GM23248 (cell line): Measurements from ENCODE around the gene EHD4. TPM values are rescaled to one million over a fixed set of nuclear protein-coding genes. Genes with fewer than 3 reads are reported as not detected.

Experiments
- DNase-seq: peaks from one replicate; pipeline ENCODE4 v3.0.0-alpha.2; 2015
- H2AFZ ChIP-seq: fragments of 200-600 bp; sonication (generic); 2 replicates; pipeline ENCODE4 v1.6.1; 2016; ENCODE audit warnings: antibody characterized with exemption
- H3F3A ChIP-seq: fragments of 200-600 bp; sonication (generic); 2 replicates; pipeline ENCODE4 v1.6.1; 2016; ENCODE audit warnings: mild to moderate bottlenecking, antibody characterized with exemption, mixed run types; ENCODE audit not compliant: insufficient read depth
- H3K27ac ChIP-seq: fragments of 200-600 bp; sonication (generic); 2 replicates; pipeline ENCODE4 v1.5.1; 2016; ENCODE audit warnings: mild to moderate bottlenecking
- H3K27me3 ChIP-seq: fragments of 200-600 bp; sonication (generic); replicated peaks from 2 replicates; pipeline ENCODE4 v1.6.1; 2016; ENCODE audit warnings: mild to moderate bottlenecking; ENCODE audit not compliant: insufficient read depth
- H3K36me3 ChIP-seq: fragments of 200-600 bp; sonication (generic); 2 replicates; pipeline ENCODE4 v1.6.1; 2016; ENCODE audit warnings: low read depth, mild to moderate bottlenecking
- H3K4me1 ChIP-seq: fragments of 200-600 bp; sonication (generic); 2 replicates; pipeline ENCODE4 v1.6.1; 2016; ENCODE audit warnings: mild to moderate bottlenecking; ENCODE audit not compliant: insufficient read depth
- H3K4me2 ChIP-seq: fragments of 200-600 bp; sonication (generic); one replicate; pipeline ENCODE4 v1.6.1; 2016; ENCODE audit warnings: mild to moderate bottlenecking; ENCODE audit not compliant: unreplicated experiment
- H3K4me3 ChIP-seq: fragments of 200-600 bp; sonication (generic); 2 replicates; pipeline ENCODE4 v1.5.1; 2016; ENCODE audit warnings: mild to moderate bottlenecking
- H3K79me2 ChIP-seq: fragments of 200-600 bp; sonication (generic); 2 replicates; pipeline ENCODE4 v1.6.1; 2016; ENCODE audit warnings: mild to moderate bottlenecking; ENCODE audit not compliant: insufficient read depth
- H3K9ac ChIP-seq: fragments of 200-600 bp; sonication (generic); 2 replicates; pipeline ENCODE4 v1.6.1; 2016; ENCODE audit warnings: mild to moderate bottlenecking
- H3K9me2 ChIP-seq: fragments of 200-600 bp; sonication (generic); 2 replicates; pipeline ENCODE4 v1.6.1; 2016; ENCODE audit warnings: mixed run types, mild to moderate bottlenecking, moderate library complexity; ENCODE audit not compliant: insufficient read depth
- H3K9me3 ChIP-seq: fragments of 200-600 bp; sonication (generic); one replicate; pipeline ENCODE4 v1.6.1; 2017; ENCODE audit warnings: low read depth
- H4K20me1 ChIP-seq: fragments of 200-600 bp; sonication (generic); 2 replicates; pipeline ENCODE4 v1.6.0; 2016; ENCODE audit not compliant: insufficient read depth
- EZH2 ChIP-seq: fragments of 200-600 bp; sonication (generic); IDR thresholded peaks from 2 replicates; pipeline ENCODE4 v1.6.1; 2018; ENCODE audit warnings: antibody characterized with exemption, mild to moderate bottlenecking; ENCODE audit not compliant: insufficient read depth, poor library complexity, severe bottlenecking
- EZH2phosphoT487 ChIP-seq: fragments of 200-600 bp; sonication (generic); IDR thresholded peaks from 2 replicates; pipeline ENCODE4 v1.6.1; 2018; ENCODE audit warnings: antibody characterized with exemption, moderate library complexity, mild to moderate bottlenecking, low read depth; ENCODE audit not compliant: insufficient read depth
- WGBS, 2 experiments: methylation state at CpG; one replicate each; pipeline ENCODE4 v1.1.6; 2015 to 2017; ENCODE audit warnings: low lambda C conversion rate in 2 of 2, low coverage in 1 of 2; ENCODE audit errors: missing lambda C conversion rate in 2 of 2; 5-methylcytosine and 5-hydroxymethylcytosine counted together
- in situ Hi-C: fragments of 300-500 bp; cut with MboI; formaldehyde crosslinking; loops from 2 replicates; pipeline ENCODE4 v1.15.0; 2020
- polyA plus RNA-seq: library from polyadenylated mRNA; unstranded; fragments of >200 nt; fragmentation: Nextera tagmentation; extraction: Ambion mirVana; gene quantifications from 2 replicates; pipeline ENCODE4 v1.2.1, GENCODE V29; 2016
- total RNA-seq: library from RNA; depleted of rRNA; stranded (reverse); fragments of >200 nt; shearing (Covaris generic); gene quantifications from 2 replicates; pipeline ENCODE4 v1.2.3, GENCODE V29; 2014

Gene EHD4
- total and polyA plus RNA-seq, 2 experiments from 2014 or later = 17.7 to 18.7 TPM

DNA sequence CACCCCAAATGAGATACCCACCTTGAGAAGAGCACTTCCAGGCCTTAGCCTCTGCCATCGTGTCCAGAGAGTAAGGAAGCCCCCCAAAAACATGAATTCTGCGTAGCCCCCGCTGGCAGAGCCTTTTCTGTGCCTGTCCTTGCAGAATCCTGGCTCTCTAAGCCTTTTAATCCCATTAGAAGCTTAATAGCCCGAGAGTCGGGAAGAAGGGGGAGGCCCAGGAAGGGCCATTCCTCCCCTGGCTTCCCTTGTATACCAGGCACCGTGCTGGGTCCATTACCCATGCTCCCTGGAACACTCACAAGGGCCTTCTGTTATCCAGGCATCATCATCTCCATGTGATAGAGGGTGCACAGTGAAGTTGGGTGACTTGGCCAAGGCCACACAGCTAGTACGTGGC is 85.6 kb downstream of the EHD4 start:
- no peak for DNase-seq
- 87 to 93% methylated on average over 7 of the region's 7 CpGs for WGBS, 2 experiments

GRCh38 chr15:41885841-41886240 is 86.5 kb downstream of the EHD4 start:
- H3K79me2 ChIP-seq = no peaks in the 10 kb centered on the region
- in situ Hi-C loops = no loop called here
- H3K4me1 ChIP-seq = no peaks in the 10 kb centered on the region
- H3K9me2 ChIP-seq = no peaks in the 10 kb centered on the region
- H3K27me3 ChIP-seq = no peaks in the 10 kb centered on the region
- H3K36me3 ChIP-seq = no peaks in the 10 kb centered on the region
- H3K27ac ChIP-seq = no peak overlapping the region
- TF ChIP-seq EZH2phosphoT487 = no peak
- TF ChIP-seq EZH2 = no peak
- H3K9ac ChIP-seq = no peak overlapping the region
- no peaks in the 10 kb centered on the region for H4K20me1 ChIP-seq
- no peaks in the 10 kb centered on the region for H3K9me3 ChIP-seq
- WGBS, 2 experiments = 89 to 90% methylated on average over 14 of the region's 14 CpGs
- no peak overlapping the region for H2AFZ ChIP-seq
- H3F3A ChIP-seq = no peaks in the 10 kb centered on the region
- H3K4me3 ChIP-seq = no peak overlapping the region
- DNase-seq = no peak
- H3K4me2 ChIP-seq = no peak overlapping the region

More for the DNA sequence above, 85.6 kb downstream of the EHD4 start:
- H3K36me3 ChIP-seq = no peaks in the 10 kb centered on the region
- no peak overlapping the region for H3K9ac ChIP-seq
- H3K9me3 ChIP-seq = no peaks in the 10 kb centered on the region
- no peaks in the 10 kb centered on the region for H3K4me1 ChIP-seq
- H3K27me3 ChIP-seq = no peaks in the 10 kb centered on the region
- no peaks in the 10 kb centered on the region for H3K9me2 ChIP-seq
- TF ChIP-seq EZH2phosphoT487 = no peak
- TF ChIP-seq EZH2 = no peak
- H3F3A ChIP-seq = no peaks in the 10 kb centered on the region
- in situ Hi-C loops = no loop called here
- no peaks in the 10 kb centered on the region for H4K20me1 ChIP-seq
- no peak overlapping the region for H3K4me3 ChIP-seq
- no peak overlapping the region for H3K27ac ChIP-seq
- H2AFZ ChIP-seq = no peak overlapping the region
- H3K4me2 ChIP-seq = no peak overlapping the region
- no peaks in the 10 kb centered on the region for H3K79me2 ChIP-seq

- H3K9ac ChIP-seq = no peak overlapping the region
- no peaks in the 10 kb centered on the region for H4K20me1 ChIP-seq
- no peaks in the 10 kb centered on the region for H3K4me1 ChIP-seq
- no peak overlapping the region for H2AFZ ChIP-seq
- no peaks in the 10 kb centered on the region for H3K9me3 ChIP-seq
- H3K36me3 ChIP-seq = no peaks in the 10 kb centered on the region
- H3K9me2 ChIP-seq = no peaks in the 10 kb centered on the region
- no peak for DNase-seq
- no peak for TF ChIP-seq EZH2
- TF ChIP-seq EZH2phosphoT487 = no peak
- H3F3A ChIP-seq = no peaks in the 10 kb centered on the region
- no peaks in the 10 kb centered on the region for H3K27me3 ChIP-seq
- in situ Hi-C loops = no loop called here
- no peaks in the 10 kb centered on the region for H3K79me2 ChIP-seq
- no peak overlapping the region for H3K4me3 ChIP-seq
- no peak overlapping the region for H3K4me2 ChIP-seq
- no peak overlapping the region for H3K27ac ChIP-seq
These were observed 87.0 kb downstream of the EHD4 start for GRCh38 chr15:41885321-41885720.

DNA sequence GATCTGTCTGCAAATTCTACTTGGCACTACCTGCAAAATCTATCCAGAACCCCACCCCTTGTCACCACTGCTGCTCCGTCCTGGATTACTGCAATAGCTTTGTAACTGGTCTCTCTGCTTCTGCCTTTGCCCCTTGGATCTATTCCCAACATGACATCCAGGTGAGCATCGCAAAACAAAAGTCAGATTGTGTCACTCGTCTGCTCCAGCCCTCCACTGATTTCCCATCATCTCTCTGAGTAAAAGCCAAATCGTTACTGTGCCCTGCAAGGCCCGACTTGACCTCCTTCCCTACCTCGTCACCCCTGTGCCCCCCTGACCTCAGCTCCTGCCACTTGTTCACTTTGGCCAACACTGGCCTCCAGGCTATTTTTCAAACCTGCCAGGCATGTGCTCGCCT is 87.9 kb downstream of the EHD4 start:
- Histone ChIP-seq H3K4me2 (no peak overlapping the region), H3F3A (no peaks in the 10 kb centered on the region), H3K36me3 (no peaks in the 10 kb centered on the region), H4K20me1 (no peaks in the 10 kb centered on the region), H3K27me3 (no peaks in the 10 kb centered on the region), H3K9me2 (no peaks in the 10 kb centered on the region), H3K4me1 (no peaks in the 10 kb centered on the region), H3K9me3 (no peaks in the 10 kb centered on the region), H3K79me2 (no peaks in the 10 kb centered on the region), H3K4me3 (no peak overlapping the region), H2AFZ (no peak overlapping the region), H3K9ac (no peak overlapping the region), H3K27ac (no peak overlapping the region)
- in situ Hi-C loops = no loop called here
- WGBS, 2 experiments = 83% methylated on average over 7 of the region's 7 CpGs
- TF ChIP-seq EZH2phosphoT487 = no peak
- TF ChIP-seq EZH2 = no peak
- no peak for DNase-seq

GRCh38 chr15:41883484-41883825 is 88.9 kb downstream of the EHD4 start:
- Histone ChIP-seq H2AFZ (no peak overlapping the region), H3K79me2 (no peaks in the 10 kb centered on the region), H3K4me1 (no peaks in the 10 kb centered on the region), H3K4me3 (no peak overlapping the region), H3F3A (no peaks in the 10 kb centered on the region), H3K4me2 (no peak overlapping the region), H3K9me2 (no peaks in the 10 kb centered on the region), H3K27me3 (no peaks in the 10 kb centered on the region), H4K20me1 (no peaks in the 10 kb centered on the region), H3K9ac (no peak overlapping the region), H3K9me3 (no peaks in the 10 kb centered on the region), H3K27ac (no peak overlapping the region), H3K36me3 (no peaks in the 10 kb centered on the region)
- 93 to 100% methylated on average over 2 of the region's 2 CpGs for WGBS, 2 experiments
- in situ Hi-C loops = no loop called here
- no peak for DNase-seq
- TF ChIP-seq EZH2phosphoT487 = no peak
- TF ChIP-seq EZH2 = no peak
